ENCODE measurements around the gene GPAT3.

Gene GPAT3

DNA sequence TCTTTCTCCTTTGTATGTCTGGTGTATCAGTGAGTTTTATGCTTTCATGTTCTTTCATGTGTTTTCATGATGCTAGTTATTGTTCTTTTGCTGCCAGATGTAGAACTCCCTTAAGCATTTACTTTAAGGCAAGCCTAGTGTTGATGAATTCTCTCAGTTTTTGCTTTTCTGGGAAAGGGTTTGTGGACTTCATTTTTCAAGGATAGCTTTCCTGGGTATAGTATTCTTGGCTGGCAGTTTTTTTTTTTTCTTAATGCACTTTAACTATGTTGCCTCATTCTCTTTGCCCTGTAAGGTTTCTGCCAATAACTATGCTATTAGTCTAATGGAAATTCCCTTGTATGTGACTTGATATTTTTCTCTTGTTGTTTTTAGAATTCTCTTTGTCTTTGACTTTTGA lies 77.1 kb downstream of the GPAT3 start:
- Histone ChIP-seq H3K9me3 (ENCODE audit: insufficient read depth, low read depth, low read length) (no peaks in the 10 kb centered on the region), H4K12ac (ENCODE audit: low read depth, low read length) (no peak overlapping the region), H3K23ac (ENCODE audit: low read length) (no peak overlapping the region), H4K91ac (ENCODE audit: low read depth, low read length) (no peak overlapping the region), H3K36me3 (ENCODE audit: control insufficient read depth in 1 of 2, insufficient read depth in 2 of 2, low read length in 2 of 2) (peaks cover 0 to 4% of the 10 kb centered on the region in 2 experiments), H3K79me1 (ENCODE audit: low read length) (peaks cover 3% of the 10 kb centered on the region), H2AK5ac (ENCODE audit: low read length) (no peak overlapping the region), H3K27ac (ENCODE audit: low read depth, low read length) (no peak overlapping the region), H3K4ac (ENCODE audit: low read depth, low read length) (no peak overlapping the region), H3K4me1 (ENCODE audit: control insufficient read depth in 1 of 2, insufficient read depth in 2 of 2, low read length in 2 of 2) (peaks cover 3% of the 10 kb centered on the region in 2 experiments), H3K4me3 (ENCODE audit: low read depth, low read length) (no peak overlapping the region), H2BK12ac (ENCODE audit: low read length) (no peak overlapping the region), H2BK5ac (ENCODE audit: low read depth, low read length, poor library complexity) (no peak overlapping the region), H4K8ac (ENCODE audit: low read depth, low read length) (no peak overlapping the region), H3K9ac (ENCODE audit: low read length) (no peak overlapping the region), H3K27me3 (ENCODE audit: insufficient read depth, low read length) (no peaks in the 10 kb centered on the region), H3K18ac (ENCODE audit: low read length) (no peak overlapping the region), H3K4me2 (ENCODE audit: low read length) (no peak overlapping the region), H3K79me2 (ENCODE audit: control insufficient read depth, insufficient read depth, low read length, poor library complexity) (no peaks in the 10 kb centered on the region), H2AFZ (ENCODE audit: insufficient read depth, low read length, poor library complexity) (no peak overlapping the region), H3K14ac (ENCODE audit: low read length) (no peak overlapping the region), H2BK120ac (ENCODE audit: insufficient read depth, low read length, poor library complexity) (no peak overlapping the region)
- no peak for DNase-seq

DNA sequence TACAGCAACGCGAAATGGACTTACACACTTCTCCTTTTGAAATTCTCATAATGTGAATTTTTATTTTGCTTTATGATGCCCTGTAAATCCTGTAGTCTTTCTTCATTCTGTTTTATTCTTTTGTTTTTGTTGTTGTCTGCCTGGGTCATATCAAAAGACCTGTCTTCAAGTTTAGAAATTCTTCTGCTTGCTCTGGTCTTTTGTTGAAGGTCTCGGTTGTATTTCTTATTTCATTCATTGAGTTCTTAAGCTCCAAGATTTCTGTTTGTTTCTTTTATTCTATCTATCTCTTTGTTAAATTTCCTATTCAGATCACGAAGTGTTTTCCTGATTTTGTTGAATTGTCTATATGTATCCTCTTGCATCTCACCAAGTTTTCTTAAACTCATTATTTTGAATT lies 78.1 kb downstream of the GPAT3 start:
- WGBS (ENCODE audit: extremely low coverage, insufficient coverage, insufficient read length) = no CpG with 5 or more reads among the region's 4 CpGs
- H2AFZ ChIP-seq (ENCODE audit: insufficient read depth, low read length, poor library complexity) = no peak overlapping the region
- DNase-seq = no peak

DNA sequence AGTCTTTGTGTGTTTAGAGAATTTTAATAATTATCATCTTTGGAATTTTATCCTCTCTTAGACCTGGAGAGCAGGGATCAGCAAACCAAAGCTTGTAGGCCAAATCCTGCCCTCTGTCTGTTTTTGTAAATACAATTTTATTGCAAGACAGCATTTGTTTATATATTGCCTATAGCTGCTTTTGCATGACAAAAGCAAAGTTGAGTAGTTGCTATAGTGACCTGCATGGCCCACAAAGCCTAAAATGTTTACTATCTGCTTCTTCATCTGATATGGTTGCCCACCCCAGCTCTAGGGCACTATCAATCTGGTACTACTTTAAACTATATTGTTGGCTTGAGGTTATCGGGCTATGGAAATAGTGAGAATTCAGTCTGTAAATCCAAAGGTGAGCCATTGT lies 80.3 kb downstream of the GPAT3 start:
- H3K27ac ChIP-seq (ENCODE audit: low read depth, low read length) = no peak overlapping the region
- H2AFZ ChIP-seq (ENCODE audit: insufficient read depth, low read length, poor library complexity) = no peak overlapping the region
- H3K18ac ChIP-seq (ENCODE audit: low read length) = no peak overlapping the region
- H4K91ac ChIP-seq (ENCODE audit: low read depth, low read length) = no peak overlapping the region
- no peak overlapping the region for H4K8ac ChIP-seq (ENCODE audit: low read depth, low read length)
- peaks cover 7% of the 10 kb centered on the region in 2 experiments for H3K4me1 ChIP-seq (ENCODE audit: control insufficient read depth in 1 of 2, insufficient read depth in 2 of 2, low read length in 2 of 2)
- H3K4me2 ChIP-seq (ENCODE audit: low read length) = no peak overlapping the region
- H2AK5ac ChIP-seq (ENCODE audit: low read length) = no peak overlapping the region
- H3K9me3 ChIP-seq (ENCODE audit: insufficient read depth, low read depth, low read length) = peaks cover 3% of the 10 kb centered on the region
- H3K27me3 ChIP-seq (ENCODE audit: insufficient read depth, low read length) = no peaks in the 10 kb centered on the region
- H3K14ac ChIP-seq (ENCODE audit: low read length) = no peak overlapping the region
- peaks cover 2 to 4% of the 10 kb centered on the region in 2 experiments for H3K36me3 ChIP-seq (ENCODE audit: control insufficient read depth in 1 of 2, insufficient read depth in 2 of 2, low read length in 2 of 2)
- H2BK120ac ChIP-seq (ENCODE audit: insufficient read depth, low read length, poor library complexity) = no peak overlapping the region
- no peaks in the 10 kb centered on the region for H3K79me2 ChIP-seq (ENCODE audit: control insufficient read depth, insufficient read depth, low read length, poor library complexity)
- no peak overlapping the region for H4K12ac ChIP-seq (ENCODE audit: low read depth, low read length)
- no peak overlapping the region for H3K23ac ChIP-seq (ENCODE audit: low read length)
- no peak overlapping the region for H2BK5ac ChIP-seq (ENCODE audit: low read depth, low read length, poor library complexity)
- WGBS (ENCODE audit: extremely low coverage, insufficient coverage, insufficient read length) = no CpG with 5 or more reads among the region's 1 CpG
- no peak overlapping the region for H3K9ac ChIP-seq (ENCODE audit: low read length)
- H3K79me1 ChIP-seq (ENCODE audit: low read length) = peaks cover 4% of the 10 kb centered on the region
- no peak for DNase-seq
- H2BK12ac ChIP-seq (ENCODE audit: low read length) = no peak overlapping the region
- no peak overlapping the region for H3K4me3 ChIP-seq (ENCODE audit: low read depth, low read length)
- no peak overlapping the region for H3K4ac ChIP-seq (ENCODE audit: low read depth, low read length)

More for the DNA sequence above, 78.1 kb downstream of the GPAT3 start:
- Histone ChIP-seq H4K12ac (ENCODE audit: low read depth, low read length) (no peak overlapping the region), H3K36me3 (ENCODE audit: control insufficient read depth in 1 of 2, insufficient read depth in 2 of 2, low read length in 2 of 2) (peaks cover 0 to 4% of the 10 kb centered on the region in 2 experiments), H3K4me1 (ENCODE audit: control insufficient read depth in 1 of 2, insufficient read depth in 2 of 2, low read length in 2 of 2) (peaks cover 4% of the 10 kb centered on the region in 2 experiments), H4K91ac (ENCODE audit: low read depth, low read length) (no peak overlapping the region), H3K79me1 (ENCODE audit: low read length) (peaks cover 4% of the 10 kb centered on the region), H3K23ac (ENCODE audit: low read length) (no peak overlapping the region), H4K8ac (ENCODE audit: low read depth, low read length) (no peak overlapping the region), H3K4ac (ENCODE audit: low read depth, low read length) (no peak overlapping the region), H3K27me3 (ENCODE audit: insufficient read depth, low read length) (no peaks in the 10 kb centered on the region), H2BK5ac (ENCODE audit: low read depth, low read length, poor library complexity) (no peak overlapping the region), H3K14ac (ENCODE audit: low read length) (no peak overlapping the region), H3K4me2 (ENCODE audit: low read length) (no peak overlapping the region), H2AK5ac (ENCODE audit: low read length) (no peak overlapping the region), H3K79me2 (ENCODE audit: control insufficient read depth, insufficient read depth, low read length, poor library complexity) (no peaks in the 10 kb centered on the region), H3K18ac (ENCODE audit: low read length) (no peak overlapping the region), H3K9me3 (ENCODE audit: insufficient read depth, low read depth, low read length) (no peaks in the 10 kb centered on the region), H3K27ac (ENCODE audit: low read depth, low read length) (no peak overlapping the region), H3K4me3 (ENCODE audit: low read depth, low read length) (no peak overlapping the region), H3K9ac (ENCODE audit: low read length) (no peak overlapping the region), H2BK120ac (ENCODE audit: insufficient read depth, low read length, poor library complexity) (no peak overlapping the region), H2BK12ac (ENCODE audit: low read length) (no peak overlapping the region)

DNA sequence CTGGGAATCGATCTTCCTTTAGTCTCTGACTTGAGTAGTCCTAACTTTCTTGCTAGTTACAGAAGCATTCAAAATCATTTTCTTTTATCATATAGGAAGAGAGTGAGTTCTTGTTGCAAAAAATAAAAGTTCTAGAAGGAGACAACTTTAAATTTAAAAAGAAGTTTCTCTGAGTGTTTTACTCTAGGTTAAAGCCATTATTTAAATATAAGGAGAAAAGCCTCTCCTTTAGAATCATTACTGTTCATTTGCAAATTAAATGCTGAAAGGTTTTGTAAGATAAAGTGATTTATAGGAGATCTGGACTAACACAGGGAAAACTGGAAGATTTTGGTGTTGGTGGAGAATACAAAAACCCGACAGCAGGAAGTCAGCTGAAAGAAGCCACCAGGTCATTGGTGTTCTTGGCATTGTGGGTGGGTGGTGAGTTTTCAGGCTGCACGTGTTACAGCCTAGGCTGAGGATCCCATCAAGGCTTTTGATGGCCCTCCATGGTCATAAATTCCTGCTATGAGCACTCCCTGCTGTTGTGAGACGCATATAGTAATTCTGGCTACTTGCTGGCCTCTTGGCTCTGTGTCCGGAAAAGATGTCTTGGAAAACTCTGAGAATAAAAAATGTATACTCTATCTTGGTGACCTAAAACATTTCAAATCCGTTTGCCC lies 81.6 kb downstream of the GPAT3 start:
- Histone ChIP-seq H2AK5ac (ENCODE audit: low read length) (no peak overlapping the region), H3K36me3 (ENCODE audit: control insufficient read depth in 1 of 2, insufficient read depth in 2 of 2, low read length in 2 of 2) (peaks cover 2 to 4% of the 10 kb centered on the region in 2 experiments), H3K9ac (ENCODE audit: low read length) (no peak overlapping the region), H3K4me3 (ENCODE audit: low read depth, low read length) (no peak overlapping the region), H3K27me3 (ENCODE audit: insufficient read depth, low read length) (no peaks in the 10 kb centered on the region), H2AFZ (ENCODE audit: insufficient read depth, low read length, poor library complexity) (peak overlapping the region; percentile 26), H4K12ac (ENCODE audit: low read depth, low read length) (no peak overlapping the region), H3K79me1 (ENCODE audit: low read length) (peaks cover 4% of the 10 kb centered on the region), H4K91ac (ENCODE audit: low read depth, low read length) (peak overlapping the region; percentile 57), H3K4me1 (ENCODE audit: control insufficient read depth in 1 of 2, insufficient read depth in 2 of 2, low read length in 2 of 2) (peaks cover 7% of the 10 kb centered on the region in 2 experiments), H3K14ac (ENCODE audit: low read length) (no peak overlapping the region), H3K4me2 (ENCODE audit: low read length) (no peak overlapping the region), H3K79me2 (ENCODE audit: control insufficient read depth, insufficient read depth, low read length, poor library complexity) (no peaks in the 10 kb centered on the region), H3K23ac (ENCODE audit: low read length) (no peak overlapping the region), H2BK120ac (ENCODE audit: insufficient read depth, low read length, poor library complexity) (peak overlapping the region; percentile 90), H3K9me3 (ENCODE audit: insufficient read depth, low read depth, low read length) (peaks cover 5% of the 10 kb centered on the region), H2BK12ac (ENCODE audit: low read length) (peak overlapping the region; percentile 90), H3K27ac (ENCODE audit: low read depth, low read length) (no peak overlapping the region), H4K8ac (ENCODE audit: low read depth, low read length) (peak overlapping the region; percentile 50), H3K4ac (ENCODE audit: low read depth, low read length) (no peak overlapping the region), H2BK5ac (ENCODE audit: low read depth, low read length, poor library complexity) (peak overlapping the region; percentile 78), H3K18ac (ENCODE audit: low read length) (no peak overlapping the region)
- no peak for DNase-seq
- WGBS (ENCODE audit: extremely low coverage, insufficient coverage, insufficient read length) = no CpG with 5 or more reads among the region's 6 CpGs
